GM18909 (cell line): ENCODE data around the gene NHLRC4.
"Not testable (repeated sequence)": the region's sequence is repeated elsewhere in the genome, so short reads cannot be mapped to it uniquely, and the experiment has no call there.

ENCODE experiments used
- ATAC-seq: cut with Tn5 transposase; IDR thresholded peaks from one replicate; pipeline ENCODE4 v1.9.1; 2021; ENCODE audit warnings: mild to moderate bottlenecking; ENCODE audit not compliant: unreplicated experiment, poor library complexity

NHLRC4 gene

DNA sequence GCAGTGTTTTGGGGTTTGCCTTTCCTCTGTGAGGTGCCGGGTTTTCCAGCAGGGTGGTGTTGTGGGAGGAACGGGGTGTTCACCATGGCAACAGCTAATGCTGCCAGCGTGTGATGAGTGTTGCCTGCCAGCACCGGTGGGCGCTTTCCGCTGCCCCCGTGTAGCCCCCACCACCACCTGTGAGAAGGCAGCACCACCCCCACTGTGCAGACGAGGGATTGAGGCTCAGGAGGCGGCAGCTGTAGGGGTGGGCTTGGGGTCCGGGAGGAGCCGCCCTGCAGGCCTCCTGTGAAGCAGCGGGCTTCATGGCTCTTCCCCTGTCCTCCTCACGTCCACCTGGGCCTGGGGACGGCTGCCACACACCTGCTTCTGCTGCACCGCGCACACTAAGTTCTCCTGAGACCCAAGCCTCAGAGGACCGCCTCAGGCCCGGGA lies 28.3 kb downstream of the NHLRC4 start:
- ATAC-seq: no peak

DNA sequence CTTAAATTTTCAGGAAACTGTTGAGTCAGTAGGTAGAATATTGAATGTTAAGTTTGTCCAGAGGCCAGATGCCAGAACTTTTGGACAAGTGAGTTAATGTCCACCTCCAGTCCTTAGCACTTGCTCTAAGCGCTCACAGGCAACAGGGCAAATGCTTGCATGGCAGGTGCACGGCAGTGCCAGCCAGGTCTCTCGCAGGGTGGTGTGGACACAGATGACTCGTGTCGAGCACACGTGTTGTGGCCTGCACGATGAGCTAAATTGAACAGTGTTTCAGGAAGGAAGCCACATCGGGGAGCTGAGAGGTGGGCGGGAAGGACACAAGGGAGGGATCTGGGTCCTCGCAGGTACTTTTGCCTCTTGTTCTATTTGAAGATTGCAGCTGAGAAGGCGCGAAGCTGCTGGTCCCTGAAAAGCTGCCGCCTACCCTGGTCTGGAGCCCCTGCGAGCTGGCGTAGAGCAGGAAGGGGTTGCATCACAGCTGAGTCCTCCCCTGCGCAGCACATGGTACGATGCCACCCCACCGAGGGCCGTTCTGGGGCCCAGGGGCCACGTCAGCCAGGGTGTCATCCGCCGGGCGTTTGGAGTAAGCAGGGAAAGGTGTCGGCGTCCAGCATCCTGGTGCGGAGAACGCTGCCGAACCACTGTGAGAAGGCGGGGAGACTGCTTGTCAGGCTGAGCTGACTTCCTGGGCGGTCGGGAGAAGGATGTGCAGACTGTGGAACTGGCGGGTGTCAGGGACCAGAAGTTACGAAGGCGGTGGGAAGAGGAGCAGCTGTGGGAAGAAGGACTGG lies 29.3 kb downstream of the NHLRC4 start:
- no peak for ATAC-seq

DNA sequence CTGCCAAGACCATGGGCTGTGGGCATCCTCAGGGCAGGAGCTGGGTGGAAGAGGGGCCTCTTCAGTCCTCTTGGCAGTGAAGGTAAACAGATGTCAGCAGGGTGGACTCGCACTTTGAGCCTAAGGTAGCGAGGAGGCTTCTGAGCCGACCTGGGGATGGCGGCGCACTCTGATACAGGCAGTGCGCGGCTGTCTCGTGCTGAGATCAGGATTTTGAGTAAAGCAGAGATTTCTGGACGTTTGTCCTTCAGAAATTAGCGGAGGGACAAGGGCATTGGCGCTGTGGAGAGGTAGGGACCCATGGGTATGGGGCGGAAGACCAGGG lies 29.9 kb downstream of the NHLRC4 start:
- no peak for ATAC-seq

DNA sequence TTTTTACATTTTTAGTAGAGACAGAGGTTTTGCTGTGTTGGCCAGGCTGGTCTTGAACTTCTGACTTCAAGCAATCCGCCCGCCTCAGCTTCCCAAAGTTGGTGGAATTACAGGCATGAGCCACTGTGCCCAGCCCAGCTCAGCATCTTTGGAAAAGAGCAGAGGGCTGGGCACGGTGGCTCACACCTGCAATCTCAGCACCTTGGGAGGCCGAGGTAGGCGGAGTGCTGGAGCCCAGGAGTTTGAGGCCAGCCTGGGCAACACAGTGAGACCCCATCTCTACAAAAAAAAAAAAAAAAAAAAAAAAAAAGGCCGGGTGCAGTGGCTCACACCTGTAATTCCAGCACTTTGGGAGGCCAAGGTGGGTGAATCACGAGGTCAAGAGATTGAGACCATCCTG lies 30.9 kb downstream of the NHLRC4 start:
- not testable (repeated sequence) for ATAC-seq

DNA sequence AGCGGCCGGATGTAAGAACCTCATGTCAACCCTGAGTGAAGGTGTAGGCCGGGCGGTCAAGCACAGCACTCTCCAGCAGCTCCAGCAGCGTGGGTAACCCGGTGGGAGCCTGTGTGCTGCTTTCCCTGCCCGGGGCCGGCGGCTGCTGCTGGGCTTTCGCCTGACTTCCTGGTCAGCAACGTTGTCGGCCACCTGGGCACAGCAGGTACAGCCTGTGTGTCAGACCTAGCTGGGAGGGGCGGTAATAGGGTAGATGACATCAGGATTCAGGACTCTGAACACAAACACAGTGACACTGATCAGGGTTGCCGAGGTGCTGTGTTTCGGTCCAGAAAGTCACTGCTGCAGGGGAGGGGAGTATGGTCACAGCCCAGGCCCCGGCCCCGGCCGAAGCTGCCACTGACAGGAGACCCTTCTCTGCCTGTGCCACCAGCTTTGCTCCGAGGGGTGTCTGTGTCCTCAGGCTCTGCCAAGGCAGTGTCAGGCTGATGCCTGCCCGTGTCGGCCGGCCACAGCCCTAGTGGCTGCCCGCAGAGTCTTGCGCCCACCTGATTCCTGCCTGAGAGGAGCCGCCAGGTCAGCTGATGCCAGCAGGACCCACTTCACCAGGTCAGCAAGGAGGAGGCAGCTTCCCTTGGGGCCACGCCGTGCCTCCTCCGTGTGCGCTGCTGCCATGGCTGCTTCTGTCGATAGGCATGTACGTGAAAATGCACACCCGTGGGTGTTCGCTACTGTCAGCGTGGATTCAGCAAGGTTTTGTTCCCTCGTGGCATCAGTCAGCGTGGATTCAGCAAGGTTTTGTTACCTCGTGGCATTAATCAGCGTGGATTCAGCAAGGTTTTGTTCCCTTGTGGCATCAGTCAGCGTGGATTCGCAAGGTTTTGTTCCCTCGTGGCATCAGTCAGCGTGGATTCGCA lies 32.3 kb downstream of the NHLRC4 start:
- ATAC-seq: no peak

DNA sequence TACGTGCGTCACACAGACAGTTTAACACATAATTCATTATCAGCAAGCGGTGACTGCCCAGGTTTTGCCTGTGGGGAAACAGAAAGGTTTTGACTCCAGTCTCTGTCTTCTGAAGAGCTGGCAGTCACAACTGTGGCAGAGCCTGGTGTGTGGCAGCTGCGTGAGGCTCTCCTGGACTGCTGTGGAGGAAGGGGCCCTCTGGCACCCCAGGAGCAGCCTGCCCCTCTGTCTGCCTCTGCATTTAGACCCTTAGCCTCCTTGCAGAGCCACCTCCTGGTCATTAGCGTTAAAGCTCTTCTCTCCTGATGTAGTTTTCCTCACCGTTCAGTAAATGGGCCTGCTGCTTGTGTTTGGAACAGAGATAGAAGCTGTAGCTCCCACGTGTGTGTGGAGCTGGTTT lies 34.0 kb downstream of the NHLRC4 start:
- ATAC-seq: no peak

DNA sequence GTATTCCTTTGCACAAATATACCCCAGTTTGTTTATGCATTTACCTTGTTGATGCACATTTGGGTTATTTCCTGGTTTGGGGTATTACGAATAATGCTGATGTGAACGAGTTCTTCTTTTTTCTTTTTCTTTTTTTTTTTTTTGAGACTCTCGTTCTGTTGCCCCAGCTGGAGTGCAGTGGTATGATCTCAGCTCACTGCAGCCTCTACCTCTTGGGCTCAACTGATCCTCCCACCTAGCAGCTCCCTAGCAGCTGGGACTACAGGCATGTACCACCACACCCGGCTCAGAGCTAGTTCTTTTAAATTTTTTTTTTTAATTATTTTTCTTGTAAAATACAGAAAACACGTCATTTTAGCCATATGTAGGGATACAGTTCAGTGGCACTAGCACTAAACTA lies 37.1 kb downstream of the NHLRC4 start:
- no peak for ATAC-seq

DNA sequence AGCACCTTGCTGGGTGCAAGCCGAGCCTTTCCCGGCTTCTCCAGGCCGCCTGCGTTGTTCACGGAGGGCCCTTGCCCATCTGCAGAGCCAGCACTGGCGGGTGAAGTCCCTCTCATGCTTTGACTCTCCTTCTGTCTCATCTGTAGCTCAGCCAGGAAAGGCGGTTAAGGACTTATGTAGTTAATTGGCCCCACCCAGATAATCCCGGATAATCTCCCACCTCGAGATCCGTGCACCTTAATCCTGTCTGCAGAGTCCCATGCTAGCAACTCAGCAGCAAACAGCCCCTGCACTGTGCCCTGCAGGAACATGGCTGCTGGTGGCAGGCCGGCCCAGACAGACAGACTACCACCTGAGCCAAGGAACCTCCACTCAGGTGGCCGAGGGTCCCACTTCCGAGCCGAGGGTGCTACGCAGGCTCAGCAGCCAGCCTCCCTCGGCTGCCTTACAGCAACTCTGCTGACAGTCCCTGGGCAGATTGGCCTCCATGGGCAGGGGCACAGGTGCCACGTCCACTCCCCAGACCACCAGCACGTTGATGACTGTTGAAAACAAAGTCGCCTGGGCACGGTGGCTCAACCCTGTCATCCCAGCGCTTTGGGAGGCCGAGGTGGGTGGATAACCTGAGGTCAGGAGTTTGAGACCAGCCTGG lies 40.0 kb downstream of the NHLRC4 start:
- ATAC-seq: no peak

DNA sequence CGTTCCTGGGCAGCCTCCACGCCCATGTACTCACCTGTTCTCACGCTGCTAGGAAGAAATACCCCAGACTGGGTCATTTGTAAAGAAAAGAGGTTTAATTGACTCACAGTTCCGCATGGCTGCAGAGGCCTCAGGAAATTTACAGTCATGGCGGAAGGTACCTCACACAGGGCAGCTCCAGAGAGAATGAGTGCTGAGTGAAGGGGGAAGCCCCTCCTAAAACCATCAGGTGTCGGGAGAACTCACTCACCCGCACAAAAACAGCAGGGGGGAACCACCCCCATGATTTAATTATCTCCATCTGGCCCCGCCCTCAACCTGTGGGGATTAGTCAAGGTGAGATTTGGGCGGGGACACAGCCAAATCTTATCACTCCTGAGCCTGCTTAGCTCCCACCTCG lies 41.2 kb downstream of the NHLRC4 start:
- no peak for ATAC-seq

DNA sequence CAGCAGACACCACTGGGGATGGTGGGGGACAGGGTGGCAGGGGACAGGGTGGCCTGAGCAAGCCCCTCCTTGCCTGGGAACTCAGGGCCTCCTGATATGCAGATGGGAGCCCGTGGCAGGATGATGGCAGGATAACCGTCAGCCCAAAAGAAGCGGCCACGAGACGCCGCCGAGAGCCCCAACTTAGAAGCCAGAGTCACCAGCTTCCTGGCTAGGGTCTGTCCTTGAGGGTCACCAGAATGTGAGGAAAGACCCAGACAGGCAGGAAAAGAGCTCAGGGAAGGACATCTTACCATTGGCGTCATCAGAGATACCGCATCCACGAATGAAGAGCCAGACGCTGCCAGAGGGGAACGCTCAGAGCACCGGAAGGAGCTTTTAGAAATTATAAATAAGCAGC lies 42.5 kb downstream of the NHLRC4 start:
- no peak for ATAC-seq

DNA sequence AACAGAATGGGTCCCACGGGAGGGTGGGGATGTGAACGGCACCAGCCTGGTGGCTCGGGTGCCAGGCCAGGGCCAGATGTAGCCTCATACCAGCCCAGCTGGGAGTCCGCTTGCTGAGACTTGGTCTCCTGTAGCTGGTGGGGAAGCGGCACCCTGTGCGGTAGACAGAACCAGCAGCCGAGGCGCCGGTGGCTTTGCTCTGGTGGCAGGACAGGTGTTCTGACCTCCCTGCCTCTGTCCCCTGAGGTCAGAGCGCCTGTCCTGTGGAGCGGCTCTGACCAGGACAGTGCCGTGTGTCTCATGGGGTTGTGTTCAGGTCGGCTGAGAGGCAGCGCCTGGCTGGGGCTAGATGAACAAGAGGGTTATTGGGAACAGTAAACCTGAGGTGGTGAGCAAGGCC lies 43.2 kb downstream of the NHLRC4 start:
- ATAC-seq: no peak

DNA sequence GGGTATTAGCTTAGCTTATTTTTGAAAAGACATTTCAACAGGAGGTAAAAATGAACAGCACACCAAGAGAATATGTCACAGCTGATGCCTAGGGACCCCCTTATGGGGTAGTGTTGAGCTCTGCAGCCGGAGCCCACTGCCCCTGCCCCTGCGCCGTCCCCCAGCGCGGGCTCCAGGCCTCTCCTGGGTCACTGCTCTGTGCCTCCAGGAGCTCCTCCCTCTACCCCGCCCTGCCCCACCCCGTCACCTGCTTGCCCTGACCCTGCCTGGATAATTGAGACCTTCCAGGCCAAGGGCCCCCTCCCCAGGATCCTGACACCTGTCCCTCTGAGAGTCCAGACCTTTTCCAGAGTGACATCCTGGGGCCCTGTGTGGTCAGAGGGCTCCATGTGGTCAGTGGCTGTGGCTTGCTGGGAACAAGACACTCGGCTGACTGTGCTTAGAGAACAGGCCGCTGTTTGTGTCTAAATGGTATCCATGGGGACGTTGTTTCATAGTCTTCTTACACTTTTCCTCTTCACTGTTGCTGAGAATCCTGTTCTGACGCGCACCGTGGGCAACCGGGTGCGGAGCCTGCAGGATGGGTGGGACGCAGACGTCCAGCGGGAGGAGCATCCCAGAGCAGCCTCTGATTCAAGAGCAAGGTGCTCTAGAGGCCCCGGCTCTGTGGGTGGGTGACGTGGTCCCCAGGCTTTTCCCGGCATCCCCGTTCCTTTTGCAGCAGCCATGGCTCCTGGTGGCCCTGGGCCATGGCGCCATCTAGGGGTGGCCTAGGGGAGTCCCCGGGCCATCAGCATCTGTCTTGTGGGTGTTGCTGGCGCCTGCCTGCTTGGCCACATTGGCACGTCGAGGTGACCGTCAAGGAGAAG lies 43.9 kb downstream of the NHLRC4 start:
- ATAC-seq: no peak

DNA sequence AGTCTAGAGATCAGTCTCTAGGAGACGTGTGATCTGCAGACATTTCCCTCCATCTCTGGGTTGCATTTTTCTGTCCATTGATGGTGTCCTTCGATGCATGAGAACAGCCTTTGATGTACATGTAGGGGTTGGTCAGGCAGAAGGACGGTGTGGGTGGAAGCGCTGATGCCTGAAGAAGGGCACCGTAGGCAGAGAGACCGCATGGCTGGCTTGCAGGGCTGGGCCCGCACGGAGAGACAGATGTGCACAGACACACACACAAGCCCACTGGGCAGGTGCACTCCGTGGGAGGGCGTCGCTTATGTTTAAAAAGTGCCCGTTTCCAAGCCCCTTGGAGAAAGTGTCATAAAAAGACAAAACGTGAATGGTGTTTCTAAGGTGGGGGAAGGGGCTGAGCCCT lies 48.3 kb downstream of the NHLRC4 start:
- no peak for ATAC-seq

DNA sequence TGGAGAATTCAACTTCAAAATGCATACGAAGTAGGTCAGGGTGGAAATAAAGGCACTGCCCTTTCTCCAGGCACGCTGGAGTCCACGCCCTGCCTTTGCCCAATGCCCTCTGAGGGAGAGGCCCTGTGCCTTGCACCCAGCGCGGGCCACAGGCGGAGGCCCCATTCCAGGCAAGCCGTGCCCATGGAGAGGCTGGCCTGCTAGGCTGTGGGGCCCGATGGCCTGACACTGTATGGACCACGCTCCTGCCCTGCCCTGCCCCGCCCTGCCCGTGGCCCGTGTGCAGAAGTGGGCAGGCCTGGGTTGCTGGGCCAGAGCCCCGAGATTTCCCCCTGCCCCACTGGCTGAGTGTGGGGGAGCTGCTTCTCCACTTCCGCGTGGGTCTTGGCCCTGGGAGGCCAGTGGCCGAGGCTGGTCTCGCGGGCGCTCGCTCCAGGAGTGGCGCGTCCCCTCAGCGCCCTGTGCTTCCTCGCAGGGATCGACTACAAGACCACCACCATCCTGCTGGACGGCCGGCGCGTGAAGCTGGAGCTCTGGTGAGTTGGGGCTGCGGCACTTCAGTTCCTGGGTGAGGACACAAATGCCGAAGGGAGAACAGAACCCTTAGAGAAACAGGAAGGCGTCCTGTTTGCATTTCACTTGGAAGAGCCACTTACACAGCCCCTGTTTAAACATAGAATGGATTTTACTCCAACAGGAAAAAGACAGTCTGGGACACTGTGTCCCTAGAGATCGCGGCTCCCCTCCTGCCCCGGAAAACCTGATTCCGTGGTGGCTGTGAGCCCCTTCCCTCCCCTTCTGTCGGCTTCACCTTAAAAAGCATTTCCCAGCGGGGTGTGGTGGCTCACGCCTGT lies 50.2 kb downstream of the NHLRC4 start:
- ATAC-seq: no peak

DNA sequence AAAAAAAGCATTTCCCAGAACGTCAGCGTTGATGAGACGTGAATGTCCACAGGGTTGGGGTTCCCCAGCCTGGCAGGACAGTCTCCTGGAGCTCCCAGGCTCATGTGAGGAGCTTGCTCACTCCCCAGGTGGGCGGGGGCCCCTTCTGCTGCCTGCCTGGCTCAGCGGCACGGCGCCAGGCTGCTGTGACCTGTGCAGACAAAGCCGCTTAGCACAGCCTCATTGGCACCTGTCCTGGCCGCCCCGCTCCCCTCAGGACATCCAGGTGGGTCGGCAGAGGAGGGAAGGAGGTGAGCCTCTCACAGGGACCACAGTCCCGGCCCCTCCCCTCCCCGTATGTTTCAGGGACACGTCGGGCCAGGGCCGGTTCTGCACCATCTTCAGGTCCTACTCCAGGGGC lies 51.0 kb downstream of the NHLRC4 start:
- no peak for ATAC-seq
